GM18507 (cell line): Measurements from ENCODE around the gene DMD.
A peak's percentile ranks its signal among the peaks of the same experiment; 100 is the strongest.

ENCODE experiments used
- DNase-seq: peaks from one replicate; pipeline ENCODE4 v3.0.0; 2011; ENCODE audit warnings: low read depth; ENCODE audit not compliant: insufficient read length; ENCODE audit errors: extremely low spot score
- FAIRE-seq: peaks from 2 replicates; lab custom pipeline; 2011; peaks lifted over from hg19 to GRCh38; lab: Jason Lieb, UNC

Gene DMD

GRCh38 chrX:31112226-31112999, 2098.9 kb downstream of the DMD start:
- FAIRE-seq, result no peak
- no peak for DNase-seq

GRCh38 chrX:31110657-31111056, 2100.7 kb downstream of the DMD start:
- no peak for FAIRE-seq
- no peak for DNase-seq

- no peak for DNase-seq
- FAIRE-seq, result peak; percentile 91
Observed at GRCh38 chrX:31099536-31100090, 2111.7 kb downstream of the DMD start.

GRCh38 chrX:31098079-31098478, 2113.3 kb downstream of the DMD start:
- DNase-seq (no peak), FAIRE-seq (no peak)

GRCh38 chrX:31093639-31093975, 2117.7 kb downstream of the DMD start:
- DNase-seq (no peak), FAIRE-seq (no peak)

GRCh38 chrX:31092970-31093638, 2118.2 kb downstream of the DMD start:
- FAIRE-seq (peak; percentile 85), DNase-seq (no peak)

GRCh38 chrX:31092476-31092875, 2118.9 kb downstream of the DMD start:
- DNase-seq, result no peak
- FAIRE-seq, result no peak

- no peak for DNase-seq
- FAIRE-seq, result peak; percentile 15
Observed at GRCh38 chrX:31091819-31092218, 2119.5 kb downstream of the DMD start.

- DNase-seq (no peak), FAIRE-seq (no peak)
Observed at GRCh38 chrX:31074522-31074921, 2136.8 kb downstream of the DMD start.

GRCh38 chrX:31071725-31072124, 2139.6 kb downstream of the DMD start, which contains the start of gene FTHL17:
FTHL17 (minus strand) TSS chrX:31072041; CDS start chrX:31071953, 88 bp downstream.
- FAIRE-seq (no peak), DNase-seq (no peak)

GRCh38 chrX:31071262-31071661, 2140.1 kb downstream of the DMD start:
- DNase-seq (no peak), FAIRE-seq (no peak)

- FAIRE-seq, result no peak
Observed at GRCh38 chrX:31070057-31070468, 2141.3 kb downstream of the DMD start.

More at GRCh38 chrX:31070057-31070468, 2141.3 kb downstream of the DMD start:
- DNase-seq, result no peak
